HepG2 (cell line): ENCODE data around the gene STEAP2. TPM values are rescaled to one million over a fixed set of nuclear protein-coding genes. Genes with fewer than 3 reads are reported as not detected.

ENCODE experiments used
- ATAC-seq: fragments of 200-7000 bp; cut with Tn5 transposase; 3 replicates; pipeline ENCODE4 v1.9.1; 2020; ENCODE audit warnings: mild to moderate bottlenecking, moderate library complexity
- BruUV-seq: library from RNA; stranded (reverse); fragments of 400-500 nt; replicated peaks from 2 replicates; lab custom pipeline; 2021; lab: Mats Ljungman, UMichigan
- CTCF ChIA-PET: fragments of 300-600 bp; formaldehyde crosslinking; extraction: SDS; loops from one replicate; lab custom pipeline; 2021; ENCODE audit warnings: low total read pairs, inconsistent platforms, low intra/inter-chr PET ratio; lab: Yijun Ruan, JAX
- POLR2A ChIA-PET: fragments of 350-600 bp; sonication (Branson Sonifier 250); formaldehyde crosslinking; loops from one replicate; lab custom pipeline; 2020; ENCODE audit warnings: antibody characterized with exemption, inconsistent platforms; lab: Yijun Ruan, JAX
- DNase-seq: peaks from one replicate; pipeline ENCODE4 v3.0.0-alpha.2; 2015; ENCODE audit warnings: low spot score
- FAIRE-seq: peaks from 3 replicates; lab custom pipeline; 2011; peaks lifted over from hg19 to GRCh38; lab: Jason Lieb, UNC
- H2AFZ ChIP-seq: one replicate; pipeline ENCODE4 v1.6.1; 2011; ENCODE audit warnings: low read length, inconsistent platforms
- H3K27ac ChIP-seq: fragments of 300-600 bp; 3 replicates; pipeline ENCODE4 v1.8.0; 2011; ENCODE audit warnings: mixed run types, mild to moderate bottlenecking, mixed read lengths, low read length, inconsistent platforms; ENCODE audit not compliant: insufficient read depth; ENCODE audit errors: extremely low read length
- H3K27me3 ChIP-seq, 2 experiments: fragments of 200-600 bp in 1 of 2; 2 replicates in 1 of 2; 3 replicates in 1 of 2; pipeline versions ENCODE4 v1.6.0 to v1.8.0; 2011; ENCODE audit warnings: low read length in 2 of 2, mild to moderate bottlenecking in 2 of 2, moderate library complexity in 2 of 2, inconsistent platforms in 1 of 2; ENCODE audit not compliant: insufficient read depth in 2 of 2, control insufficient read depth in 1 of 2
- H3K36me3 ChIP-seq, 2 experiments: fragments of 200-600 bp in 1 of 2; replicated peaks in 1 of 2; 2 replicates in 1 of 2; 3 replicates in 1 of 2; pipeline versions ENCODE4 v1.5.1 to v1.8.0; 2011; ENCODE audit warnings: low read length in 2 of 2, inconsistent platforms in 1 of 2; ENCODE audit not compliant: insufficient read depth in 2 of 2, control insufficient read depth in 1 of 2
- H3K4me1 ChIP-seq: 2 replicates; pipeline ENCODE4 v1.5.1; 2012; ENCODE audit warnings: low read length, inconsistent platforms; ENCODE audit not compliant: insufficient read depth
- H3K4me2 ChIP-seq: 2 replicates; pipeline ENCODE4 v1.6.0; 2011; ENCODE audit warnings: low read depth, low read length, inconsistent platforms
- H3K4me3 ChIP-seq, 3 experiments: fragments of 200-600 bp in 1 of 3; sonication (generic), shearing (Covaris generic) in 1 of 3; replicated peaks in 1 of 3; 2 replicates each; pipeline ENCODE4 v1.5.1; 2011 to 2016; ENCODE audit warnings: low read length in 3 of 3, inconsistent platforms in 2 of 3, low read depth in 2 of 3, mild to moderate bottlenecking in 2 of 3, control low read depth in 1 of 3, mixed read lengths in 1 of 3; ENCODE audit not compliant: insufficient read depth in 1 of 3
- H3K79me2 ChIP-seq: one replicate; pipeline ENCODE4 v1.6.1; 2011; ENCODE audit warnings: low read length, inconsistent platforms; ENCODE audit not compliant: insufficient read depth
- H3K9ac ChIP-seq: 2 replicates; pipeline ENCODE4 v1.6.0; 2011; ENCODE audit warnings: mild to moderate bottlenecking, low read depth, low read length, inconsistent platforms; ENCODE audit not compliant: insufficient read depth
- H3K9me3 ChIP-seq: 2 replicates; pipeline ENCODE4 v1.5.1; 2012; ENCODE audit warnings: mild to moderate bottlenecking, low read length
- H4K20me1 ChIP-seq: 2 replicates; pipeline ENCODE4 v1.6.0; 2011; ENCODE audit warnings: inconsistent platforms, mild to moderate bottlenecking, low read length, moderate library complexity; ENCODE audit not compliant: insufficient read depth
- BORCS8-MEF2B ChIP-seq: sonication (generic); formaldehyde crosslinking; IDR thresholded peaks from 2 replicates; pipeline ENCODE4 v1.8.0; 2022; ENCODE audit warnings: mild to moderate bottlenecking, missing genetic modification reagents
- DDIT3 ChIP-seq: sonication (generic); formaldehyde crosslinking; IDR thresholded peaks from 2 replicates; pipeline ENCODE4 v1.4.0; 2020; ENCODE audit warnings: mild to moderate bottlenecking, missing genetic modification reagents
- MEIS1 ChIP-seq: sonication (generic); formaldehyde crosslinking; IDR thresholded peaks from 2 replicates; pipeline ENCODE4 v1.9.0; 2021; ENCODE audit warnings: mild to moderate bottlenecking, missing genetic modification reagents, moderate library complexity, borderline replicate concordance
- SKIL ChIP-seq: sonication (generic); formaldehyde crosslinking; IDR thresholded peaks from 2 replicates; pipeline ENCODE4 v1.8.0; 2022; ENCODE audit warnings: missing genetic modification reagents, mild to moderate bottlenecking, moderate library complexity, borderline replicate concordance
- SP1 ChIP-seq, 2 experiments: fragments of 450-650 bp in 1 of 2; sonication (generic) in 1 of 2; formaldehyde crosslinking in 1 of 2; IDR thresholded peaks; 2 replicates each; pipeline versions ENCODE4 v1.4.0 to v1.6.1; 2016 to 2020; ENCODE audit warnings: missing genetic modification reagents in 1 of 2
- UBTF ChIP-seq: sonication (generic); formaldehyde crosslinking; IDR thresholded peaks from 2 replicates; pipeline ENCODE4 v1.4.0; 2020; ENCODE audit warnings: mild to moderate bottlenecking, missing genetic modification reagents
- ZNF672 ChIP-seq: sonication (generic); formaldehyde crosslinking; IDR thresholded peaks from 2 replicates; pipeline ENCODE4 v1.8.1; 2022; ENCODE audit warnings: missing genetic modification reagents
- ZNF724P ChIP-seq: sonication (generic); formaldehyde crosslinking; IDR thresholded peaks from 2 replicates; pipeline ENCODE4 v1.8.0; 2022; ENCODE audit warnings: missing genetic modification reagents, borderline replicate concordance
- ZNF761 ChIP-seq: sonication (generic); formaldehyde crosslinking; conservative IDR thresholded peaks from 2 replicates; pipeline ENCODE4 v1.4.0; 2020; ENCODE audit warnings: mild to moderate bottlenecking, missing genetic modification reagents
- in situ Hi-C: cut with HindIII; loops from 2 replicates; pipeline ENCODE4 v1.10.0; 2017; ENCODE audit warnings: low pct_unique_long_range_greater_than_20kb; ENCODE audit not compliant: extremely low pct_ligation_motif_present
- intact Hi-C: fragments of 100-400 bp; cut with micrococcal nuclease; formaldehyde crosslinking; loops from one replicate; pipeline ENCODE4 v1.10.0; 2022; ENCODE audit not compliant: unreplicated experiment
- polyA plus RNA-seq, 8 experiments: library from polyadenylated mRNA; depleted of rRNA in 3 of 8; stranded (reverse) in 7 of 8; unstranded in 1 of 8; fragments of >200 nt; fragmentation: Illumina TruSeq in 4 of 8; extraction: Trizol in 4 of 8; gene quantifications; 2 replicates each; pipeline versions ENCODE4 v1.2.1 to v1.2.3, GENCODE V29; 2011 to 2016; ENCODE audit warnings: low read depth in 4 of 8, missing spikeins in 1 of 8, mixed read lengths in 1 of 8; ENCODE audit not compliant: insufficient read depth in 1 of 8
- total RNA-seq, 5 experiments: library from RNA; depleted of rRNA; stranded (reverse); fragments of >200 nt; fragmentation: Illumina TruSeq; extraction: Trizol; gene quantifications; 2 replicates each; pipeline ENCODE4 v1.2.3, GENCODE V29; 2016; ENCODE audit warnings: low read depth in 1 of 5
- TF ChIP-seq, protein P1 (sequence below): sonication (generic); formaldehyde crosslinking; conservative IDR thresholded peaks from 2 replicates; pipeline ENCODE4 v1.4.0; 2020; ENCODE audit warnings: missing genetic modification reagents

STEAP2 gene
- total and polyA plus RNA-seq, 2 of the 13 experiments (the other 11 are each of a cell fraction or from before 2014, with no cell fraction given) = 4.3 to 4.4 TPM

DNA sequence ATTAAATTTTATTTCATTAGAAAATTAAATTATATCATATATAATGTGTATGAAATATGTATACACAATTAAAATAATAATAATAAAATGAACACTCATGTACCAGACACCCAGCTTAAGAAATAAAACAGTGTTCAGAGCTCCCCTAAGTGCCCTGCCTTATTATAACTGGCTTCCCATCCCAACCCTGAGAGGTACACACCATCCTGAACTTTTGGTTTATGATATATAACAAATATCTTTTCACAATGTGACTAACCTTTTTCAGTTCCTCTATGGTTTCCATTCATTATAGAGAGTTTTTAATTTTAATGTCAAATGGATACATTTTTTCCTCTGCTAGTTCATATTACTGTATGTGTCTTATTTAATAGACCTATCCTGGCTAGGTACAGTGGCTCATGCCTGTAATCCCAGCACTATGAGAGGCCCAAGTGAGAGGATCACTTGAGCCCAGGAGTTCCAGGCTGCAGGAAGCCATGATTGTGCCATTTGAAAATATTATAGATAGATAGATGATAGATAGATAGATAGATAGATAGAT, 24.0 kb upstream of the STEAP2 start:
- in situ Hi-C loops = no loop called here
- H3K27me3 ChIP-seq = no peaks in the 10 kb centered on the region
- TF ChIP-seq ZNF761 = no peak
- no peak for TF ChIP-seq SKIL (CRISPR knock-in tag)
- no peak for TF ChIP-seq BORCS8-MEF2B (CRISPR knock-in tag)
- TF ChIP-seq SP1 (IDR thresholded peaks at IDR 0.05) = no peak
- TF ChIP-seq SP1 (CRISPR knock-in tag; IDR thresholded peaks at IDR 0.05) = no peak
- no peak for TF ChIP-seq DDIT3 (CRISPR knock-in tag)
- TF ChIP-seq ZNF724P (CRISPR knock-in tag) = no peak
- TF ChIP-seq, protein P1, sequence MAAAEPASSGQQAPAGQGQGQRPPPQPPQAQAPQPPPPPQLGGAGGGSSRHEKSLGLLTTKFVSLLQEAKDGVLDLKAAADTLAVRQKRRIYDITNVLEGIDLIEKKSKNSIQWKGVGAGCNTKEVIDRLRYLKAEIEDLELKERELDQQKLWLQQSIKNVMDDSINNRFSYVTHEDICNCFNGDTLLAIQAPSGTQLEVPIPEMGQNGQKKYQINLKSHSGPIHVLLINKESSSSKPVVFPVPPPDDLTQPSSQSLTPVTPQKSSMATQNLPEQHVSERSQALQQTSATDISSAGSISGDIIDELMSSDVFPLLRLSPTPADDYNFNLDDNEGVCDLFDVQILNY (CRISPR knock-in tag) = no peak
- TF ChIP-seq MEIS1 = no peak
- no peak for TF ChIP-seq ZNF672 (CRISPR knock-in tag)
- TF ChIP-seq UBTF (CRISPR knock-in tag) = no peak
- H3K36me3 ChIP-seq = no peaks in the 10 kb centered on the region
- no peak for ATAC-seq
- H3K9ac ChIP-seq = no peak overlapping the region
- DNase-seq = no peak
- no peak overlapping the region for H3K27ac ChIP-seq
- CTCF ChIA-PET = no interaction called here
- H3K4me1 ChIP-seq = peaks cover 8% of the 10 kb centered on the region
- POLR2A ChIA-PET = interaction anchor here (1.2 to 1.8 kb wide), 4 partner anchors 9 to 33 kb away, joined by 5 to 15 read pairs (median 8); partner anchors contain the start of genes STEAP1 and STEAP2
- no peak overlapping the region for H2AFZ ChIP-seq
- no TSS peak for BruUV-seq
- no peaks in the 10 kb centered on the region for H4K20me1 ChIP-seq
- H3K79me2 ChIP-seq = no peaks in the 10 kb centered on the region
- intact Hi-C loops = no loop called here
- H3K9me3 ChIP-seq = peaks cover 21% of the 10 kb centered on the region
- no peak overlapping the region for H3K4me3 ChIP-seq
- H3K4me2 ChIP-seq = no peak overlapping the region
- no peak for FAIRE-seq
